Neural progenitor cell (in vitro differentiated cells): ENCODE results near the gene CTNNA1.

Experiments used
- EZH2 ChIP-seq: fragments of 200-600 bp; sonication (generic); IDR thresholded peaks from 2 replicates; pipeline ENCODE4 v1.6.1; 2017; ENCODE audit warnings: antibody characterized with exemption, mild to moderate bottlenecking, moderate library complexity
- EZH2phosphoT487 ChIP-seq: fragments of 200-600 bp; sonication (generic); IDR thresholded peaks from 2 replicates; pipeline ENCODE4 v1.6.1; 2017; ENCODE audit warnings: antibody characterized with exemption
- TF ChIP-seq, protein P1 (sequence below): fragments of 200-600 bp; sonication (generic); IDR thresholded peaks from 2 replicates; pipeline ENCODE4 v1.5.1; 2017; ENCODE audit warnings: antibody characterized with exemption, mild to moderate bottlenecking

DNA sequence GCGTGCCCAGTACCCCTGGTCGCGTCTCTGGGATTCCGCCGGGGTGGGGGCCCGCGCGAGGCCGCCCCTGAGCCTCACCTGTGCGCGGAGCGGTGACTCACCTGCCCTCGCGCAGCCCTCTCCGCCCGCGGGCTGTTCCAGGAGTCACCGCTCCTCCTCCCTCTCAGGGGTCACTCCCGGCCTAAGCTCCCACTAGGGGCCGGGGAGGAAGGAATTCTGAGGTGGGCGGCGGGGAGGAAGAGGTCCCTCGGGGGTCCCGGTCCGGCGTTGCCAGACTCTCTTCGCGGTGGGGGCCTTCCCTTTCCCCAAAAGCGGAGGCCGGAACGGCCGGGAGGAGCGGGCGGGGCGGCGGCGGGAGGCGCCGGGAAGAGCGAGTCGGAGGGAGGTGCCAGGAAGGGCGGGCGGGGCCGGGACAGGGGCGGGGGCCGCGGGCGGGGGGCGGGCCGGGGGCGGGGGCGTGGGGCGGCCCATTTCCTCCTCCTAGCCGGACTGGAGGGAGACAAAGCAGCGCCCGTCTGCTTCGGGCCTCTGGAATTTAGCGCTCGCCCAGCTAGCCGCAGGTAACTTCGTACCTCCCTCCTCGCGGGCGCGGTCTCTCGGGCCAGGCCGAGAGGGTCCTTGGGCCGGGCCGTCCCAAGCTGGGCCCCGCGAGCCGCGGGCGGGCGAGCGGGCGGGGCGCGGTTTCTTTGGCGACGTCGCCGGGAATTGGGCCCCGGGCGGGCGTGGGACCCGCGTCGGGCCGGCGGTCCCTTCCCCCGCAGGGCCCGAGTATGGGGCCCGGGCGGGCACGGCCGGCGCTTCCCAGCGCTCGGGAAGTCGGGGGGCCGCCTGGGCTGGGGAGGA, at the start of gene CTNNA1:
- TF ChIP-seq, protein P1, sequence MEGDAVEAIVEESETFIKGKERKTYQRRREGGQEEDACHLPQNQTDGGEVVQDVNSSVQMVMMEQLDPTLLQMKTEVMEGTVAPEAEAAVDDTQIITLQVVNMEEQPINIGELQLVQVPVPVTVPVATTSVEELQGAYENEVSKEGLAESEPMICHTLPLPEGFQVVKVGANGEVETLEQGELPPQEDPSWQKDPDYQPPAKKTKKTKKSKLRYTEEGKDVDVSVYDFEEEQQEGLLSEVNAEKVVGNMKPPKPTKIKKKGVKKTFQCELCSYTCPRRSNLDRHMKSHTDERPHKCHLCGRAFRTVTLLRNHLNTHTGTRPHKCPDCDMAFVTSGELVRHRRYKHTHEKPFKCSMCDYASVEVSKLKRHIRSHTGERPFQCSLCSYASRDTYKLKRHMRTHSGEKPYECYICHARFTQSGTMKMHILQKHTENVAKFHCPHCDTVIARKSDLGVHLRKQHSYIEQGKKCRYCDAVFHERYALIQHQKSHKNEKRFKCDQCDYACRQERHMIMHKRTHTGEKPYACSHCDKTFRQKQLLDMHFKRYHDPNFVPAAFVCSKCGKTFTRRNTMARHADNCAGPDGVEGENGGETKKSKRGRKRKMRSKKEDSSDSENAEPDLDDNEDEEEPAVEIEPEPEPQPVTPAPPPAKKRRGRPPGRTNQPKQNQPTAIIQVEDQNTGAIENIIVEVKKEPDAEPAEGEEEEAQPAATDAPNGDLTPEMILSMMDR: peak; percentile 27
- TF ChIP-seq EZH2 (peak; percentile 46), EZH2phosphoT487 (peak; percentile 23)
